Left colon (tissue), 2 donors: ENCODE measurements around the gene ARHGAP32. TPM values are rescaled to one million over a fixed set of nuclear protein-coding genes. Genes with fewer than 3 reads are reported as not detected.

Experiments
- ATAC-seq: fragments of 200-7000 bp; cut with Tn5 transposase; one replicate; pipeline ENCODE4 v1.9.1; 2020; ENCODE audit warnings: mild to moderate bottlenecking, moderate library complexity
- DNase-seq, 2 donors: peaks; one replicate each; pipeline ENCODE4 v3.0.0-alpha.2; 2020
- intact Hi-C, 2 donors: fragments of 100-400 bp; cut with DNase I in 1 of 2; cut with micrococcal nuclease in 1 of 2; formaldehyde crosslinking; loops; one replicate each; pipeline versions ENCODE4 v1.11.2 to v1.14.0; 2022; cut with DNase I, micrococcal nuclease
- long read RNA-seq: library from polyadenylated mRNA; unstranded; transcript quantifications from one replicate; pipeline ENCODE4 v2.0.0, GENCODE V29; 2021
- total RNA-seq, 2 donors: library from RNA; stranded (reverse); fragmentation: NEBNext Ultra II Directional; extraction: Animal tissue kit (Norgen Biotek cat#: 25700); gene quantifications; one replicate each; pipeline ENCODE4 v1.2.1, GENCODE V29; 2021
- donor health status: DM: no; HTN: no; CAD: no.
- donor health status: DM: yes; HTN: yes; CAD: no.

Gene ARHGAP32
- 10 to 100 TPM; 56.1 to 70.5 TPM for total RNA-seq
- long read RNA-seq, full-length matches to known transcripts: 1 of 29 reads
- long read RNA-seq, partial matches to known transcripts: 3 of 29 reads
- long read RNA-seq, other reads (novel, unspliced or antisense): 25 of 29 reads

GRCh38 chr11:129192150-129192549 is at the start of gene ARHGAP32:
Gene ARHGAP32 (minus strand): TSS chr11:129192325. CDS start chr11:129192198, 127 bp downstream.
- DNase-seq (peak; percentile 17 to 26), ATAC-seq (peak; percentile 71)
- intact Hi-C loops: no loop called here

- DNase-seq (no peak), ATAC-seq (no peak)
- intact Hi-C loops: no loop called here
Measured at GRCh38 chr11:129239207-129239606, 47.1 kb upstream of the ARHGAP32 start.

DNA sequence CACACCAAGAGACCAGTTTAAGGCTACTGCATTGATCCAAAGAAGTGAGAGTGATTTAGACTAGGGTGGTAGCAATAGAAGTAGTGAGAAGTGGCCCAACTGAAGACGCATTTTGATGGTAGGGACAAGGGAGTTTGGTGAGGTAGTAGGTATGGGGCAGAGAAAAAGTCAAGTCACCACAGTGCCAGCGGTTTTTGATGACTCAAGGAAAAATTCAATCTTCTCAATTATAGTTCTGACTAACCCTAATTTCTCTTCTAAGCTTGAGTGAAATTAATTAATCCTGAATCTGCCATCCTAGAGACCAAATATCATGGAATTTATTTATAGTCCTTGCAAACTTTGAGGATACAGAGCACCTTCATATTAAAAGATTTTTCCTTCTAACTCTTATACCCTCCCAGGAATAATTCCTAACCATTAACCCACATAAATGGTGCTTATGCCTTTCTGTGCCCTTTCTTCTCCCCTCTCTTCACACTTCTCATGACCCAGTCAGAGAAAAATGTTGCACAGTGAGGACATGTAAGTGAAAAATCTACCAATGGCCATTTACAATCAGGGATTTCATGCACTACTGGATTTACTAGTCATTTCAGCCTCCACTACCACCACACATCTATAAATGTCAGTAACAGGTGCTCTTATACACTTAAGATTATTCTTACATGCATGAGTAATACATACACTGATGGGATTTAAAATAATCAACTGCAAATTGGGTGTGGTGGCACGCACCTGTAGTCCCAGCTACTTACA is 45.9 kb upstream of the ARHGAP32 start:
- DNase-seq (no peak), ATAC-seq (no peak)
- intact Hi-C loops: no loop called here

DNA sequence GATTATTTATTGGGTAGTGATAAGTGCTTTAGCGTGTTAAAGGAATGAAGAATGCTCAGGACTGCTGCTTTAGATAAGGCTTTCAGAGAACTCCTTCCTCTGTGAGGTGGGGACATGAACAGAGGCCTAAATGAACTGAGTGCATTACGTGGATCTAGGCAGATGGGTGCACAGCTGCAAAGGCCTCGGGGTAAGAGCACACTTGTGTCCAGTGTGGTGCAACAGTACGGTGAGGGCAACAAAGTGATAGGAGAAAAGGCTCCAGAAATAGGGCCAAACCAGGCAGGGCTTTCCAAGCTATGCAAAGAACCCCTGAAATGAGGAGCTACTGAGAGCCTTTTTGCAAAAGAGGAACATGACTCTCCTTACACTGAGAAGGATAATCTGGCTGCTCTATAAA is 45.3 kb upstream of the ARHGAP32 start:
- intact Hi-C loops: no loop called here
- DNase-seq (no peak), ATAC-seq (no peak)

GRCh38 chr11:129236850-129237249 is 44.7 kb upstream of the ARHGAP32 start:
- no peak for ATAC-seq
- DNase-seq: no peak
- intact Hi-C loops: no loop called here

DNA sequence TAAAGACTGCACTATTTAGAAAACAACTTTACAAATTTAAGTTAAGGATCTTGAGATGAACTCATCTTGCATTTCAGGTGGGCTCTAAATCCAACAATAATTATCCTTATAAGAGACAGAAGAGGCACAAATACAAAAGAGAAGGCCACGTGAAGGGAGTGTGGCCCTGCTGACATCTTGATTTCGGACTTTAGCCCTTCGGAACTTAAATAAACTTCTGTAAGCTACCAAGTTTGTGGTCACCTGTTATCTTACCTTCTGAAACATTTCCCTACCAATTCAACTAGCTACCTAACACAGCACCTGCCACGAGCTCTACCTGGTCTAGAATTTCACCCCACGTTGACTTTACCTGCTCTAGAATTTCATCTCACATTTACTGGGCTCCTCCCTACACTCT is 42.9 kb upstream of the ARHGAP32 start:
- no peak for DNase-seq
- intact Hi-C loops: no loop called here
- ATAC-seq: peak; percentile 21

- intact Hi-C loops: no loop called here
- ATAC-seq (no peak), DNase-seq (no peak)
Measured at GRCh38 chr11:129230006-129230405, 37.9 kb upstream of the ARHGAP32 start.

DNA sequence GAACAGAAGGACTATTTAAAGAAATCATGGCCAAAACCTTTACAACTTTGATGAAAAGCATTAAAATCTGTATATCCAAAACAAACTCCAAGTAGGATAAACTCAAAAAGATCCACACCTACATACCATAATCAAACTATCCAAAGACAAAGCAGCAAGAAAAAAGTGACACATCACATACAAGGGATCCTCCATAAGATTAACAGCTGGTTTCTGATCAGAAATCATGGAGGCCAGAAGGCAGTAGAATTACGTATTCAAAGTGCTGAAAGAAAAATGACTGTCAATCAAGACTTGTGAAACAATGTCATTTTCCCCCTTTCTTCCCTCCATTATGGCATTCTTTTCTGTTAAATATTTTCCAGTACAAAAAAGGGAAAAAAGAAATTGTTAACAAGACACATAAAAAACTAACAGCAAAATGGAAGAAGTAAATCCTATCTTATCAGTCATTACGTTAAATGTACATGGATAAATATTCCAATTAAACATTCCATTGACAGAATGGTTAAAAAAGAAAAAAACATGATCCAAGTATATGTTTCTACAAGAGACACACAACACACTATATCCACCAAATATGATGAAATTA is 34.2 kb upstream of the ARHGAP32 start:
- ATAC-seq: no peak

GRCh38 chr11:129225190-129225589 is 33.1 kb upstream of the ARHGAP32 start:
- ATAC-seq: peak; percentile 34
- intact Hi-C loops: no loop called here

More for the DNA sequence above, 34.2 kb upstream of the ARHGAP32 start:
- DNase-seq: no peak
- intact Hi-C loops: no loop called here

DNA sequence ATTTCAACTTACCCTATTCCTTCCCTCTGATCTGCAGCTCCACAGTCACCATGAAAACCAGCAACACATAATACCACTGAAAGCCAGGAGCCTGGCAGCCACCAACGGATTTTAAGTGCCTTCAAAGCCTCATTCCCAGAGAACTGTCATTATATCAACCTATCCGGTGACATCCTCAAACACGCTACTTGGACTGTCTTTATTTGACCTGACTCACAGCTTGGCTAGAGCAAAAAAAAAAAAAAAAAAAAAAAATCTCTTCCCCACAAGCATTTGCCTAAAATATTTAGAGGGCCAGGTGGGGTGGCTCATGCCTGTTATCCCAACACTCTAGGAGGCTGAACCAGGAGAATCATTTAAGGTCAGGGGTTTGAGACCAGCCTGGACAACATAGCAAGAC is 32.4 kb upstream of the ARHGAP32 start:
- no peak for ATAC-seq
- intact Hi-C loops: no loop called here
- no peak for DNase-seq

More at GRCh38 chr11:129225190-129225589, 33.1 kb upstream of the ARHGAP32 start:
- no peak for DNase-seq

DNA sequence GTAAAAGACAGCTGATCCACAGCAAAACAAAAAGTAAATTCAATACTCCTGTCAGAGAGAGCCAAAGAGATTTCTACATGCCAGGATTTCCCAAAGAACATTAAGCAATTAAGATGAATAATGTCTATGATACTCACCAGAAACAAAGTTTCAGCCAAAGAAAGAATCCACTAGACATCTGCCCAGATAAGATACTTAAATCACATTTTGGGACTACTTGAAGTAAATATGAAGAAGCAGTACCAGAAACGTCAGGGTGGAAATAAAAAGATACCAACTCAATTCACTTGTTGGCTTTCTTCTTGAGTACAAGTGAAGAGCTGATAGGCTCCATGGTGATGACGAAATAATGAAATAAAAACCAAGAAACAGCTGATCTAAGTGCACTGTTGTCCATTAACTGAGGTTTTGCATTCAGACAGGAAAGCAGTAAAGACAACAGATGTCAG is 31.6 kb upstream of the ARHGAP32 start:
- ATAC-seq (no peak), DNase-seq (no peak)
- intact Hi-C loops: no loop called here

GRCh38 chr11:129223260-129223659 is 31.1 kb upstream of the ARHGAP32 start:
- intact Hi-C loops: no loop called here
- DNase-seq: no peak
- ATAC-seq: no peak

GRCh38 chr11:129222158-129222557 is 30.0 kb upstream of the ARHGAP32 start:
- no peak for DNase-seq
- intact Hi-C loops: no loop called here
- peak; percentile 31 for ATAC-seq

- no peak for ATAC-seq
- DNase-seq: no peak
- intact Hi-C loops: no loop called here
Measured at GRCh38 chr11:129215506-129216245, 23.6 kb upstream of the ARHGAP32 start.

DNA sequence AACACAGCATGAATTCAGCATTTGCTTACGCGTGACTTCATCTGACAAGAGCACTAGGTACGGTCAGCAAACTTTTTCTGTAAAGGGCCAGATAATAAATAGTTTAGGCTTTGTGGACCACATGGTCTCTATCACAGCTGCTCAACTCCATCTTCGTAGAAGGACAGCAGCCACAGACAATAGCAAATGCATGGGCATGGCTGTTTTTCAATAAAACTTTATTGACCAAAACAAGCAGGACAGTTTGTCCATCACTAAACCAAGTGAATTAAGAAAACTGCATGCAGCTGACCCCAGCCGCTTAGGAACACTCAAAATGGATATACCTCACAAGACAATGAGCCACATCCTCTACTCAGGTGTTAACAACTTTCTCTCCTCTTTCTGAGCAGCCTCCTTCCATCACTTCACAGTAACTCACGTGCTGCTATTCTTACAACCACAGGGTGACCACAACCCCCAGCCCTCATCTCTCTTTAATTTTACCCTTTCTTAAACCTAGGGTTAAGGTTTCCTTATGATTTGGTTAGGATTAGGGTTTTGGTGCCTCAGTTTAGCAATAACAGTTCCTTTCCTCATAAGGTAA is 22.7 kb upstream of the ARHGAP32 start:
- ATAC-seq (no peak), DNase-seq (no peak)
- intact Hi-C loops: no loop called here

DNA sequence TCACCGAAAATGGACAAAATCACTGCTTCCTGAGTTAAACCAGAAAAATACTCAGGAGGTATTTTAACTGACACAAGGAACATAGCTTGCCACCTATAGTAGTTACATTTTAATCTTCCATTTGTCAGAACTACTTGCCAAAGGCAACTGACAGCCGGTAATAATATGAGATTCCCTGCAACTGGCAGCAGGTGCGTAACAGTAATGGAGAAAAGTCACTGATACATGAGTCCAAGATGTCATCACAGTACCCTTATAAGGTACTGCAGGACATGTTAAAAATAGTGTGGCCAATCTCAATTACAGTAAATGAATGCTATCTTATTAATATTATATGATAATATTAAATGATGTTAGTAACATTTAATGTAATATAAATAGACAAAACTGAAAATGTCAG is 21.1 kb upstream of the ARHGAP32 start:
- no peak for ATAC-seq
- intact Hi-C loops: no loop called here
- no peak for DNase-seq

- no peak for DNase-seq
- intact Hi-C loops: no loop called here
- ATAC-seq: no peak
Measured at GRCh38 chr11:129211397-129211796, 19.3 kb upstream of the ARHGAP32 start.

GRCh38 chr11:129210831-129211181 is 18.7 kb upstream of the ARHGAP32 start:
- intact Hi-C loops: no loop called here
- DNase-seq (no peak), ATAC-seq (peak; percentile 87)
